Urinary bladder (tissue), 4 donors: ENCODE data around the gene DUSP7. TPM values are rescaled to one million over a fixed set of nuclear protein-coding genes. Genes with fewer than 3 reads are reported as not detected.

ENCODE experiments used
- DNase-seq: peaks from one replicate; pipeline ENCODE4 v3.0.0-alpha.2; 2015; ENCODE audit errors: extremely low spot score
- H3K27ac ChIP-seq: one replicate; pipeline ENCODE4 v1.5.1; 2013; ENCODE audit warnings: low read depth, mild to moderate bottlenecking, moderate library complexity
- H3K36me3 ChIP-seq: one replicate; pipeline ENCODE4 v1.6.1; 2013; ENCODE audit warnings: mild to moderate bottlenecking, moderate library complexity; ENCODE audit not compliant: insufficient read depth
- H3K4me1 ChIP-seq: one replicate; pipeline ENCODE4 v1.6.1; 2013; ENCODE audit warnings: mild to moderate bottlenecking, moderate library complexity; ENCODE audit not compliant: insufficient read depth
- H3K4me3 ChIP-seq: one replicate; pipeline ENCODE4 v1.5.1; 2013; ENCODE audit warnings: low read depth, low read length
- WGBS: extraction: QIAGEN DNeasy Blood & Tissue Kit; methylation state at CpG from one replicate; pipeline ENCODE4 v1.1.7; 2013; 5-methylcytosine and 5-hydroxymethylcytosine counted together
- polyA plus RNA-seq: library from polyadenylated mRNA; stranded (reverse); fragments of 200-250 nt; gene quantifications from one replicate; pipeline ENCODE4 v1.2.3, GENCODE V29; 2013
- total RNA-seq: library from RNA; depleted of rRNA; stranded (reverse); fragments of >200 nt; gene quantifications from one replicate; pipeline ENCODE4 v1.2.3, GENCODE V29; 2014
- donor health status: healthy with polysubstance abuse.
- donor health status: healthy.

DUSP7 gene
- total and polyA plus RNA-seq, 2 donors: 8.2 to 14.3 TPM

DNA sequence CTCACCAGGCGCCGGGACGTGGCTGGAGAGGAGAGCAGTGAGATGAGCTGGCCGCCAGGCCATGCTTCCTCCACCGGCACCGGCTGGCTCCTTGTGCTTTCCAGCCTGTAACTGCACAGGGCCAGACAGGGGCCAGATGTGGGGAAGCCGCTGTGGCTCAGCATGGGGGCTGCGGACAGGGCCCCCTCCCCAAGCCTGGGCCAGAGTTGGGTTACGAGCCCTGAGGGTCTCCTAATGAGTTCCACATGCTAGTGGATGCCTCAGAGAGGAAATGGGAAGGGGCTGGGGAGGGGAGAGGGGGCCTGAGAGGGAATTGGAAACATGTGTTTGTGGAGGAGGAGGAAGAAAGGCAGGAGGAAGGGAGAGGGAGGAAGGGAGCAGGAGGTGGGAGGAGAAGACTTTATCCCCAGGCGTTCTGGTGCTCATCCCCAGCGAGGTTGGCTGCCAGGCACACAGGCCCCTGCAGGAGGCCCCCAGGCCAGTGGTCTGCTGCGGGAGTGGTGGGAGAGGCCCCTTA, 11.7 kb upstream of the DUSP7 start:
- 55% methylated on average over 12 of the region's 12 CpGs for WGBS
- DNase-seq: peak; percentile 88
- Histone ChIP-seq H3K36me3 (no peaks in the 10 kb centered on the region), H3K4me3 (no peak overlapping the region), H3K4me1 (no peaks in the 10 kb centered on the region), H3K27ac (no peak overlapping the region)

GRCh38 chr3:52067526-52067925, 11.2 kb upstream of the DUSP7 start:
- Histone ChIP-seq H3K4me3 (no peak overlapping the region), H3K36me3 (no peaks in the 10 kb centered on the region), H3K4me1 (no peaks in the 10 kb centered on the region), H3K27ac (no peak overlapping the region)
- WGBS: 81% methylated on average over 4 of the region's 4 CpGs
- DNase-seq: no peak

GRCh38 chr3:52067046-52067445, 10.7 kb upstream of the DUSP7 start:
- Histone ChIP-seq H3K4me3 (no peak overlapping the region), H3K27ac (no peak overlapping the region), H3K36me3 (no peaks in the 10 kb centered on the region), H3K4me1 (no peaks in the 10 kb centered on the region)
- DNase-seq: no peak
- WGBS: 86% methylated on average over 8 of the region's 8 CpGs

DNA sequence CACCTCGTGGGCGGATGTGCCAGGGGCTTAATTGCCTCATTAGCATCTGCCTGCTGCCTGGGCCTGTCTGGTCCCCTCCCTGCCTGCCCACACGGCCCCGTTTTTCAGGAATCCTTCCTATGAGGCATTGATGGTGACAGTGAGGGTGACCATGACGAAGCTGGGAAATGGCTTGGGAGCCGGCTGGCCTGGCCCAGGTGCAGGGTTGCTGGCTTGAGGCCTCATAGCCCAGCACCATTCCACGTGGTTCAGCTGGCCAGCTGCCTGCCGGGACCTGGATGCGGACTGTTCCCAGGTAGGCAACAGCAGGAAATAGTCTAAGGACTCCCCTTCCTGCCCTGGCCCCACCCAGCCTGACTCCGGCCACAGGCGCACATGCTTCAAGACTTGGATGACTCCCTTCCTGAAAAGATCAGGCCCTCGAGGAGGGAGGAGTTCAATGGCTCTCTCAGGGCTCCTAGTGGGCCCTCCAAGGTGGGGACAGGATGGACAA, 8.9 kb upstream of the DUSP7 start:
- WGBS: 71% methylated on average over 12 of the region's 12 CpGs
- H3K36me3 ChIP-seq: no peaks in the 10 kb centered on the region
- no peak overlapping the region for H3K4me3 ChIP-seq
- H3K4me1 ChIP-seq: no peaks in the 10 kb centered on the region
- DNase-seq: no peak
- no peak overlapping the region for H3K27ac ChIP-seq

- Histone ChIP-seq H3K27ac (no peak overlapping the region), H3K4me1 (no peaks in the 10 kb centered on the region), H3K36me3 (no peaks in the 10 kb centered on the region), H3K4me3 (no peak overlapping the region)
- DNase-seq: no peak
- 91% methylated on average over 8 of the region's 8 CpGs for WGBS
Measured at GRCh38 chr3:52064561-52064960, 8.2 kb upstream of the DUSP7 start.

- 70% methylated on average over 14 of the region's 14 CpGs for WGBS
- Histone ChIP-seq H3K4me3 (no peak overlapping the region), H3K27ac (no peak overlapping the region), H3K4me1 (no peaks in the 10 kb centered on the region), H3K36me3 (no peaks in the 10 kb centered on the region)
- no peak for DNase-seq
Measured at GRCh38 chr3:52063026-52063723, 6.8 kb upstream of the DUSP7 start.

DNA sequence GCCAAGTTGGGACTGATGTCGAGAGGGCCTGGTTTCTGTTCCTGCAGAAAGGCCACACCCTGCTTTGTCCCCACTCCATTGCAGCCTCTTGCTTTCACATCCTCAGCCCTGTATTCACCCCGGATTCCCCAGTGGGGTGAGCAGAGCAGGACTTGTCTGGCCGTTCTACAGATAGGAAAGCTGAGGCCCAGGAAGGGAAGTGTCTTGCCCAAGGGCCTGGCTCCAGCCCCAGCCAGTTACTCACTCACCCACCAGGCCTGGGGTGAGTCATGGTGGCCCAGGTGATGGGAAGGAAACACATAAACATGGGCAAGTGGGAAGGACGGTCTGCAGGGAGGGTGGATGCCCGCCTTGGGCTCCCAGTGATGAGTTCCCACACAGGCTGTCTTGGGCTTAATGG, 6.1 kb upstream of the DUSP7 start:
- DNase-seq: no peak
- 60% methylated on average over 5 of the region's 5 CpGs for WGBS
- no peak overlapping the region for H3K27ac ChIP-seq
- H3K36me3 ChIP-seq: no peaks in the 10 kb centered on the region
- no peak overlapping the region for H3K4me3 ChIP-seq
- no peaks in the 10 kb centered on the region for H3K4me1 ChIP-seq

DNA sequence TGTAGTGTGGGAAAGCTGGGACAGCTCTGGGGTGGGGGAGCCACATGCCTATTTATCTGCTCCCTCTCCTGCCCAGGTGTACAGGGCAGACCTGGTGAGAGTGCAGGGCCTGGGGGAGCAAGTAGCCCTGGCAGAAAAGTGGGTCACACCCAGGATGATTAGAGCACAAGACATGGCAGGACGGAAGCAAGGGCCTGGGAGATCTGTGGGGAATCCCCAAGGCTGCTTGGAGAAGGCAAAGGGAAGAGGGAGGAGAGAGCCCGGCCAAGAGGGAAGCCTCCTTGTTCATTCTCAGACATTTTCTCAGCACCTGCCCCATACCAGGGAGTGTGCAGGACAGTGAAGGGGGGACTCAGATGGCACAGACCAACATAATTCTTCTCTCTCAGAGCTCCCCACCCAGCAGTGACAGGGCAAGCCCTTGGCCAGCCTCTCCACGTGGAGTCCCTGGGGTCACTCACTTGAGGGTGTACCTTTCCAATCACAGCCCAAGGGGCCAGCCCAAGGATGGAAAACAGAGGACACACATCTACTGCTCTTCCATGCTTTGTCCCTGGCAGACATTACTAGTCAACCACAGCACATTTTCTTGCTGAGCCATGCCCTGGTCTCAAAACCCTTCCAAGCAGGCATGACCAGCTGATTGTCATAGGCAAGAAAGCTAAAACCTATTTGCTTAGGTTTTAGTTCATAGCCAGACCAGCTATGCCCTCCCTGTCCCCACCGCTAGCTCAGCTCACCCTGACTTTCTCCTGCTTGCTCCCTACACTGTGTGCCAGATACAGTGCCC, 4.9 kb upstream of the DUSP7 start:
- Histone ChIP-seq H3K27ac (no peak overlapping the region), H3K4me1 (no peaks in the 10 kb centered on the region)
- 89% methylated on average over 4 of the region's 4 CpGs for WGBS

GRCh38 chr3:52059781-52060180, 3.4 kb upstream of the DUSP7 start:
- Histone ChIP-seq H3K4me1 (no peaks in the 10 kb centered on the region), H3K4me3 (no peak overlapping the region), H3K36me3 (no peaks in the 10 kb centered on the region), H3K27ac (no peak overlapping the region)
- DNase-seq: no peak
- 85% methylated on average over 7 of the region's 7 CpGs for WGBS

More for the DNA sequence above, 4.9 kb upstream of the DUSP7 start:
- Histone ChIP-seq H3K36me3 (no peaks in the 10 kb centered on the region), H3K4me3 (no peak overlapping the region)
- DNase-seq: no peak

DNA sequence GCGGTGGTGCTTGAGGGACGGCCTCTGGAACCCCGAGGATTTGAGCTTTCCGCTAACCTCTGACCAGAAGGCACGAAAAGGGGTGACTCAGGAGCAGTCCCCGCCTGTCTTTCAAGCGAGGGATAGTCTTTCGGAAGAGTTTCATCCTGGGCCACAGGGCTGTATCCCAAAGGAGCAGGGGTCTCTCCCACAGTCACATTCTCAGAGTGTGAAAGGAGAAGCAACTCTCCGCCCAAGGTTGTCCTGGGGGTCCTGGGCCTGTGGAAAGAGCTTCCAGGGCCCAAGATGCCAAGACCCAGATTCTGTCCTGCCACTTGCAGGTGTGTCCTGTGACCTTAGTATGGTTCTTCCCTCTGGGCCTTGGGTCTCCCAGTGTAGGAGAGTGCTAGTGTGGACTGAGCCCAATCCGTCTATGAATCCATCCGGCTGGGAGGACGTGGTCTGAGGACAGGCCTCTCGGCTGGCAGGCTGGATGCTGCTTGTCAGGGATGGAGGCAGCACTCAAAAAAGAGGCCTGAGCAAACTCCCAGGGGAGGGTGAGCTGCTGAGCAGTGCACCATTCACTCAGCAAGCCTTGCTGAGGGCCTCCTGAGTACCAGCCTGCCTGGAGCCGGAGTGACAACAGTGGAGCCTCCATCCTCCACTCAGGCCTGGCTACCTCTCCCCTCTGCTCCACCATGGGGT, 1.6 kb upstream of the DUSP7 start:
- peak overlapping the region; percentile 5 for H3K4me3 ChIP-seq
- WGBS: 67% methylated on average over 14 of the region's 14 CpGs
- no peaks in the 10 kb centered on the region for H3K36me3 ChIP-seq
- H3K27ac ChIP-seq: peak overlapping the region; percentile 53
- DNase-seq: no peak
- H3K4me1 ChIP-seq: peaks cover 2% of the 10 kb centered on the region

DNA sequence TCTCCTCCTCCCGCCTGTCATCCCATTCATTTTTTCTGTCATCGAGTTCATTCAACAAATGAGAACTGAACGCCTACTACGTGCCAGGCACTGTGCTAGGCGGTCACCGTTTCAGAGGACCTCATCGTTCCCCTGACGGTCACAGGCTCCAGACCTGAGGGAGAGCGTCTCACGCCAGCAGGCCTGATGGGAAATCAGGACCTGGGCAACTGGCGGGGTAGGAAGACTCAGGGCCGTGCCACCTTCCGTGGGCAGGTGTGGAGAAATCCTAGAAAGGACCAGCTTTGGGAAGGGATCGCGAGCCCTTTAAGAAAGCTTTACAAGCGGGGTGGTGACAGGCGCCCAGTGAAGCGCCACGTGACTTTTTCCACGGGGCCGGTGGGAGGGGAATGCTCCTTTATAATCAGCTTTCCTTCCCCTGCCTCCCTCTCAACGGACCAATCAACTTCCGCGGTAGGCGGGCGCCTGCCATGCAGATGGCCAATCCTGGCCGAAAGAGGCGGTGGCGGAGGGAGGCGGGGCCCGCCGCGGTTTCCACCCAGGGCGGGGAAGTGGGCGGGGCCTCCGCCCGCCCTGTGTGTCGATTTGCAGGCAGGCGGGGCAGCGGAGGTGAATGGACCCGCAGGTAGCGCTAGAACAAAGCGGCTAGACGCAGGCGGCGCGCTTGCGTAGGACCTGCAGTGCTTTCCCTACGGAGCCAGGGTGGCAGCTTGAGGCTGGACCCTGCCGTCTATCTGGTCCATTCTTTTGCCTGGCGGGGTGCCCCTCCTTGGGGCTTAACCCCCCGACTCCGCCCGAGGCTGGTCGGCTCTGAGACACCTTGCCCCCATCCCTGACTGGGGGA, 819 bp upstream of the DUSP7 start:
- peak; percentile 98 for DNase-seq
- Histone ChIP-seq H3K36me3 (no peaks in the 10 kb centered on the region), H3K4me1 (peaks cover 2% of the 10 kb centered on the region), H3K27ac (peak overlapping the region; percentile 53), H3K4me3 (peak overlapping the region; percentile 89)
- under 1% methylated on average over 55 of the region's 55 CpGs for WGBS

GRCh38 chr3:52055537-52056351, 627 bp downstream of the DUSP7 start:
- Histone ChIP-seq H3K36me3 (no peaks in the 10 kb centered on the region), H3K4me1 (peaks cover 2% of the 10 kb centered on the region), H3K27ac (peak overlapping the region; percentile 68), H3K4me3 (peak overlapping the region; percentile 89)
- WGBS: under 1% methylated on average over 94 of the region's 94 CpGs
- DNase-seq: no peak
